Gastrocnemius medialis (tissue), 4 donors: Measurements from ENCODE around the gene ARHGEF26. TPM values are rescaled to one million over a fixed set of nuclear protein-coding genes. Genes with fewer than 3 reads are reported as not detected.

ENCODE experiments used
- ATAC-seq, 2 donors: fragments of 150-250 bp; one replicate each; pipeline ENCODE4 v1.9.1; 2016
- DNase-seq, 2 donors: peaks; one replicate each; pipeline ENCODE4 v3.0.0-alpha.2; 2019
- H3K27ac ChIP-seq, 4 donors: fragments of 200-600 bp; sonication (generic); 1 replicate in 1 of 4; 2 replicates in 3 of 4; pipeline ENCODE4 v1.5.1; 2016 to 2018; ENCODE audit warnings: mild to moderate bottlenecking in 2 of 4, moderate library complexity in 1 of 4
- H3K27me3 ChIP-seq, 3 donors: fragments of 200-600 bp; sonication (generic) in 2 of 3; 1 replicate in 1 of 3; 2 replicates in 2 of 3; pipeline versions ENCODE4 v1.5.1 to v1.6.0; 2016 to 2019; ENCODE audit warnings: mild to moderate bottlenecking in 1 of 3, moderate library complexity in 1 of 3
- H3K36me3 ChIP-seq, 2 donors: fragments of 200-600 bp; sonication (generic) in 1 of 2; one replicate each; pipeline ENCODE4 v1.5.1; 2017 to 2018
- H3K4me1 ChIP-seq, 2 donors: fragments of 200-600 bp; sonication (generic) in 1 of 2; one replicate each; pipeline ENCODE4 v1.5.1; 2016 to 2017; ENCODE audit warnings: mild to moderate bottlenecking in 2 of 2
- H3K4me3 ChIP-seq, 4 donors: fragments of 200-600 bp; sonication (generic) in 3 of 4; 1 replicate in 1 of 4; 2 replicates in 3 of 4; pipeline ENCODE4 v1.5.1; 2016 to 2019; ENCODE audit warnings: mild to moderate bottlenecking in 2 of 4
- H3K9me3 ChIP-seq, 3 donors: fragments of 200-600 bp; sonication (generic) in 2 of 3; 1 replicate in 1 of 3; 2 replicates in 2 of 3; pipeline ENCODE4 v1.5.1; 2016 to 2019
- POLR2A ChIP-seq, 2 donors: fragments of 450-650 bp; IDR thresholded peaks; one replicate each; pipeline ENCODE4 v1.6.1; 2017; ENCODE audit warnings: antibody characterized with exemption in 2 of 2, mild to moderate bottlenecking in 2 of 2, moderate library complexity in 2 of 2
- in situ Hi-C, 4 donors: fragments of 200-750 bp; cut with MboI; loops; one replicate each; pipeline versions ENCODE4 v1.15.0 to v1.8.0; 2017; ENCODE audit warnings: low sequenced_read_pairs in 4 of 4
- intact Hi-C: fragments of 100-400 bp; cut with DNase I; formaldehyde crosslinking; loops from one replicate; pipeline ENCODE4 v1.15.1; 2023; ENCODE audit warnings: low total_unique reads
- total RNA-seq, 4 donors: library from RNA; depleted of rRNA; stranded (reverse); fragments of >200 nt; gene quantifications; one replicate each; pipeline versions ENCODE4 v1.1.0 to v1.2.3, GENCODE V29; 2016
- TF ChIP-seq, protein P1 (sequence below), 5 experiments: fragments of 450-650 bp in 3 of 5; fragments of 200-600 bp in 2 of 5; sonication (generic) in 2 of 5; IDR thresholded peaks in 4 of 5; conservative IDR thresholded peaks in 1 of 5; 1 replicate in 4 of 5; 2 replicates in 1 of 5; pipeline ENCODE4 v1.5.1; 2016 to 2019; ENCODE audit warnings: antibody characterized with exemption in 5 of 5, mild to moderate bottlenecking in 3 of 5, moderate library complexity in 3 of 5

ARHGEF26 gene
- total RNA-seq, 4 donors from 2014 or later = 0.41 to 1.7 (median 1.2) TPM

DNA sequence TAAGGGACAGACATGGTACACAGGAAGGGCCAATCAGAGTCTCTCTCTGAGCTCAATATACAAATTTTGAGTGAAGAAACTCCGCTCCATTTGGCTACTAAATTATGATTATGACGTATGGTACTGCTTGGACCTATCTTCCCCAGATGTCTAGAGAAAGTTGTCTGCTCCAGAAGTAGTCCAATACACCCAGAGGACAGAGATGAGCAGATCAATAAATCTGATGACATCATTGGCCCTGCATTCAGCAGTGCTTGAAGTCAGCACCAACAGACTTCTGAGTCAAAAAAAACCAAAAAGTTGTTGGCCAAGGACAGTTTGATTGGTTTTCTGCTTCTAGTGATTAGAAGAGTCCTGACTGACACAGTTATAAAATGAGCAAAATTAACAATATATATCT is 19.9 kb upstream of the ARHGEF26 start:
- H3K27ac ChIP-seq = no peak overlapping the region
- no peaks in the 10 kb centered on the region for H3K36me3 ChIP-seq
- no peak overlapping the region for H3K4me3 ChIP-seq
- in situ Hi-C loops = no loop called here
- TF ChIP-seq, protein P1, sequence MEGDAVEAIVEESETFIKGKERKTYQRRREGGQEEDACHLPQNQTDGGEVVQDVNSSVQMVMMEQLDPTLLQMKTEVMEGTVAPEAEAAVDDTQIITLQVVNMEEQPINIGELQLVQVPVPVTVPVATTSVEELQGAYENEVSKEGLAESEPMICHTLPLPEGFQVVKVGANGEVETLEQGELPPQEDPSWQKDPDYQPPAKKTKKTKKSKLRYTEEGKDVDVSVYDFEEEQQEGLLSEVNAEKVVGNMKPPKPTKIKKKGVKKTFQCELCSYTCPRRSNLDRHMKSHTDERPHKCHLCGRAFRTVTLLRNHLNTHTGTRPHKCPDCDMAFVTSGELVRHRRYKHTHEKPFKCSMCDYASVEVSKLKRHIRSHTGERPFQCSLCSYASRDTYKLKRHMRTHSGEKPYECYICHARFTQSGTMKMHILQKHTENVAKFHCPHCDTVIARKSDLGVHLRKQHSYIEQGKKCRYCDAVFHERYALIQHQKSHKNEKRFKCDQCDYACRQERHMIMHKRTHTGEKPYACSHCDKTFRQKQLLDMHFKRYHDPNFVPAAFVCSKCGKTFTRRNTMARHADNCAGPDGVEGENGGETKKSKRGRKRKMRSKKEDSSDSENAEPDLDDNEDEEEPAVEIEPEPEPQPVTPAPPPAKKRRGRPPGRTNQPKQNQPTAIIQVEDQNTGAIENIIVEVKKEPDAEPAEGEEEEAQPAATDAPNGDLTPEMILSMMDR (IDR thresholded peaks at IDR 0.05 in 4 of 5, conservative IDR thresholded peaks at IDR 0.05 in 1 of 5) = no peak
- no peak for TF ChIP-seq POLR2A (IDR thresholded peaks at IDR 0.05)
- no peaks in the 10 kb centered on the region for H3K27me3 ChIP-seq
- DNase-seq (no peak), ATAC-seq (no peak)
- H3K9me3 ChIP-seq = no peaks in the 10 kb centered on the region
- intact Hi-C loops = no loop called here
- H3K4me1 ChIP-seq = no peaks in the 10 kb centered on the region

GRCh38 chr3:154102225-154102624 is 19.0 kb upstream of the ARHGEF26 start:
- no peaks in the 10 kb centered on the region for H3K27me3 ChIP-seq
- H3K4me1 ChIP-seq = no peaks in the 10 kb centered on the region
- in situ Hi-C loops (no loop called here), intact Hi-C loops (no loop called here)
- no peak overlapping the region for H3K27ac ChIP-seq
- DNase-seq = no peak
- no peak overlapping the region for H3K4me3 ChIP-seq
- no peaks in the 10 kb centered on the region for H3K9me3 ChIP-seq
- ATAC-seq = no peak
- no peaks in the 10 kb centered on the region for H3K36me3 ChIP-seq
- TF ChIP-seq POLR2A (IDR thresholded peaks at IDR 0.05) = no peak
- TF ChIP-seq, protein P1 (IDR thresholded peaks at IDR 0.05 in 4 of 5, conservative IDR thresholded peaks at IDR 0.05 in 1 of 5) = no peak

DNA sequence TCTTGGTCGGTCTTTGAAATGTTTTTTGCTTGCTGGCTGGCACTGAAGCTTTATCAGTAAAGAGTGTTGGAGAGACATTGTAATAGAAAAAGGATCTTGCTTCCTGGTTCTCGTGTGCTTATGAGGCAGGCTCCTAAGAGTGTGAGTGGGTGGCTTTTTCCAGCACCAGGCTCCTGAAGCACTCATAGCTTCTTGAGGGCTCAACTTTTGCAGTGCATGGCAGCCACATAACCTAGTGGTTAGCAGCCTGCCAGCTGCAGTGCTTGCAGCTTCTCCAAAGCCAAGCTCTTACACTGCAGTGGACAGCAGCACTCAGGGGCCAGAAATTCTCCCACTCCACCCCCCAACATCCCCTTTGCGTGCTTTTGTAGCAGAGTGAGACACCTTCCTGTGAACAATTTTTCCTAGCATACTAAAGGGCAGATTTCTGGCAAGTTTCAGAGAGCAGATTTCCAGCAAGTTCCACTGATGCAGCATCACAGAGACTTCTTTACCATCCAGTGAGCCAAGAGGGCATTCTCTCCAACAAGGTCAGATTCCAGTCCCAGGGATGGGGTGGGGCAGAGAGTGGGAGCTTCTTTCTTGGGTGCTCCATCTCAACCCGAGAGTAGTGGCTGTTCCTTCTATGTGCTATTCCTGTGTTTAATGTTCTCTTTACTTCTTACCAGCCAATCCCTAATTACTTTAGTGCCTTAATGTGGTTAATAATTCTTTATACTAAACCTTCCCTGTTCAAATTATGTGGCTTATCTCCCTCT is 15.8 kb upstream of the ARHGEF26 start:
- in situ Hi-C loops = no loop called here
- no peaks in the 10 kb centered on the region for H3K4me1 ChIP-seq
- no peak overlapping the region for H3K4me3 ChIP-seq
- H3K27me3 ChIP-seq = no peaks in the 10 kb centered on the region
- DNase-seq = no peak
- TF ChIP-seq, protein P1 (IDR thresholded peaks at IDR 0.05 in 4 of 5, conservative IDR thresholded peaks at IDR 0.05 in 1 of 5) = no peak
- no peak for TF ChIP-seq POLR2A (IDR thresholded peaks at IDR 0.05)
- ATAC-seq = no peak
- H3K9me3 ChIP-seq = no peaks in the 10 kb centered on the region
- H3K36me3 ChIP-seq = no peaks in the 10 kb centered on the region
- no peak overlapping the region for H3K27ac ChIP-seq
- intact Hi-C loops = no loop called here

DNA sequence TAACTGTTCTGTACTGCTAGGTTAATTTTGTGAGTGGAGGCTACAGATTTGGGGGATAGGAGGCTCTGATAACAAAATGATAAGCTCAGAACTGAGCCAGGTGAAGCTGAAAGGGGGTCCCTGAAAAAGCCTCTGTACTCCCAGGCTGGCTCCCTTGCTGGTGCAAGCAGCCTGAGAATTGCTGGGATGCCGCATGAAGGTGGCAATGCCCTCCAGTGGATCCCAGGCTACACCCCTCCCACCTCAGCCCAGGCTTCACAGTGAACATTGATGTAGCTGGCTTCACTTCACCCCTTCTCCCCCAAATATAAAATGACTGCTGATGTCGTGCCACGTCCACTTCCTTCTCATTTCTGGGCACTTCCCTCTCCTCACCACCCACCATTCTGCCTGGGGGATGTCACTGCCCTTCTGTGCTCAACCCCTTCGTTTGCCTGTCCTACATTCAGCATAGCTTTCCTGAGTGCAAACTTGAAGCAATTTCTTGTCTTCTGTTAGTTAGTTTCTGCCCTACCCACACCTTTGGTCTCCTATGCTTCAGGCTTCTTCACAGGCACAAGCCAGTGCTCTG is 9.7 kb upstream of the ARHGEF26 start:
- intact Hi-C loops (no loop called here), in situ Hi-C loops (no loop called here)
- Histone ChIP-seq H3K4me3 (no peak overlapping the region), H3K9me3 (no peaks in the 10 kb centered on the region), H3K4me1 (no peaks in the 10 kb centered on the region), H3K36me3 (no peaks in the 10 kb centered on the region), H3K27me3 (no peaks in the 10 kb centered on the region), H3K27ac (no peak overlapping the region)
- ATAC-seq (no peak), DNase-seq (no peak)
- TF ChIP-seq, protein P1 (IDR thresholded peaks at IDR 0.05 in 4 of 5, conservative IDR thresholded peaks at IDR 0.05 in 1 of 5) = no peak
- TF ChIP-seq POLR2A (IDR thresholded peaks at IDR 0.05) = no peak
